ENCODE data around the gene TAF3.
A peak's percentile ranks its signal among the peaks of the same experiment; 100 is the strongest.
"Not testable (repeated sequence)": the region's sequence is repeated elsewhere in the genome, so short reads cannot be mapped to it uniquely, and the experiment has no call there.

The TAF3 gene, protein sequence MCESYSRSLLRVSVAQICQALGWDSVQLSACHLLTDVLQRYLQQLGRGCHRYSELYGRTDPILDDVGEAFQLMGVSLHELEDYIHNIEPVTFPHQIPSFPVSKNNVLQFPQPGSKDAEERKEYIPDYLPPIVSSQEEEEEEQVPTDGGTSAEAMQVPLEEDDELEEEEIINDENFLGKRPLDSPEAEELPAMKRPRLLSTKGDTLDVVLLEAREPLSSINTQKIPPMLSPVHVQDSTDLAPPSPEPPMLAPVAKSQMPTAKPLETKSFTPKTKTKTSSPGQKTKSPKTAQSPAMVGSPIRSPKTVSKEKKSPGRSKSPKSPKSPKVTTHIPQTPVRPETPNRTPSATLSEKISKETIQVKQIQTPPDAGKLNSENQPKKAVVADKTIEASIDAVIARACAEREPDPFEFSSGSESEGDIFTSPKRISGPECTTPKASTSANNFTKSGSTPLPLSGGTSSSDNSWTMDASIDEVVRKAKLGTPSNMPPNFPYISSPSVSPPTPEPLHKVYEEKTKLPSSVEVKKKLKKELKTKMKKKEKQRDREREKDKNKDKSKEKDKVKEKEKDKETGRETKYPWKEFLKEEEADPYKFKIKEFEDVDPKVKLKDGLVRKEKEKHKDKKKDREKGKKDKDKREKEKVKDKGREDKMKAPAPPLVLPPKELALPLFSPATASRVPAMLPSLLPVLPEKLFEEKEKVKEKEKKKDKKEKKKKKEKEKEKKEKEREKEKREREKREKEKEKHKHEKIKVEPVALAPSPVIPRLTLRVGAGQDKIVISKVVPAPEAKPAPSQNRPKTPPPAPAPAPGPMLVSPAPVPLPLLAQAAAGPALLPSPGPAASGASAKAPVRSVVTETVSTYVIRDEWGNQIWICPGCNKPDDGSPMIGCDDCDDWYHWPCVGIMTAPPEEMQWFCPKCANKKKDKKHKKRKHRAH

DNA sequence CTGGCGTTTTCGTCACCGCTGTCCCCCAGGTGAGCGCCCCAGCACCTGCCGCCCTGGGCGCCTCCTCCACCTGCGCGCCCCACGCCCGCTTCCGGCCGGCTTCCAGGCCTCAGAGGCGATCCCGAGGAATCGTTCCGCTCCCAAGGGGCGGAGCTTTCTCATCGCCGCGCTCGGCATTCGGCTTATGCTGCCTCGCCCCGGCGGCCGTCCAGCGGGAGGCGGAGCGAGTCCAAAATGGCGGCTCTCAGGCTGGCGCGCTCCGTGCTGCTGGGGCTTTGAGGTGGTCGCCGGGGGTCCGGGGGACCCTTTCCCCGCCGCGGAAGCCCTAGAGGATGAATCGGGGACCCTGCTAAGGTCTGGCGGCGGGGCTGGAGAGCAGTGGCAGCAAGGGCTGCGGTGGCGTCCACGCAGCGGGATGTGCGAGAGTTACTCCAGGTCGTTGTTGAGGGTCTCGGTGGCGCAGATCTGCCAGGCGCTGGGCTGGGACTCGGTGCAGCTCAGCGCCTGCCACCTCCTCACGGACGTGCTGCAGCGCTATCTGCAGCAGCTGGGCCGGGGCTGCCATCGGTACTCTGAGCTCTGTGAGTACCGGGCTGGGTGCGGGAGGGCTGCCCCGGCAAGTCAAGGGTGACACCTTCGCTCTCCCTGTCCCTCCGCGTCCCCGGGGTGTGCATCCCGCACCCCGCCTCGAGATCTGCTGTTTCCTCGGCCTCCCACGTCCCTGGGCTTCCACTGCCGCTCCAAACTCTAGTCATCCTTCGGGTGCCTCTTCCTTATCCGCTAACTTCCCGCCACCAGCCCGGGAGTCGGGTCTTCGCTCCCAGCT is at the start of gene TAF3:
Gene TAF3 (plus strand): TSS at position 211 of the 826 bp plus-strand sequence. CDS start 205 bp downstream, at position 416.
- DNase-seq (ENCODE audit: low read depth in 3 of 3): peak; percentile 86 to 87 (median 87)

- DNase-seq (ENCODE audit: low read depth in 3 of 3): no peak
Measured at GRCh38 chr10:7773845-7774801, 44.2 kb upstream of the TAF3 start.

- DNase-seq (ENCODE audit: low read depth in 3 of 3): no peak
Measured at GRCh38 chr10:7776777-7777176, 41.5 kb upstream of the TAF3 start.

GRCh38 chr10:7782194-7782593 is 36.1 kb upstream of the TAF3 start:
- not testable (repeated sequence) for DNase-seq (ENCODE audit: low read depth in 3 of 3)

GRCh38 chr10:7786430-7786829 is 31.9 kb upstream of the TAF3 start:
- no peak for DNase-seq (ENCODE audit: low read depth in 3 of 3)

DNA sequence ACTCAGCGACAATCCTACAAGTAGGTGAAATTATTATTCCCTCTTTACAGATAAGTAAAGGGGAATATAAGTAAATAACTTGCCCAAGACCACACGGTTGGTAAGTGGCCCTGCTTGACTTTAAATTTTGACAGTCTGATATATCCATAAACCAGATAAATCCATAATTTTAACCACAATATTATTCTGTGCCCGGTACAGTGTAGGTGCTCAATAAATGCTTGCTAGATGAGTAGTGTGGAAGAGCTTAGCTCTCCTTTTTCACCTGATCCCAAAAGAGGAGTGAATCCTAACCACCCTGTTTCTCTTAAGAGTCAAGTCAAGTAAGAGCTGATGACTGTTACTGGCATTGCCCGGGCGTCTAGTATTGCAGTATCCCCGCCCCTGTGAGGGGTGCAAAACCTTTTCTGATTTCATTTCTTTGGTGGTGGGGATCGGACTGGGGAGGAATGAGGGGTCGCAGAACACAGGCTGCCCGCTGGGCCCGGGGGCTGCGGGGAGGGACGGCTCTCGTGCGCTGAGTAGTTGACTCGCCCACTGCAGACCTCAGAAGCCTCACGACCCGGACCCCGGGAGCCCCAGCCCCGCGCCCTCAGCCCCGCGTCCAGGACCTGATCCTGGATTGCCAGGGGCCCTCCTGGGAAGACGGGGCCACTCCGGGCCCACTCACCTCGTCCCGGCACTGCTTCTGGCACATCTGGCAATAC is 31.0 kb upstream of the TAF3 start:
- peak in 1 of 3 donors; percentile 11 for DNase-seq (ENCODE audit: low read depth in 3 of 3)

DNA sequence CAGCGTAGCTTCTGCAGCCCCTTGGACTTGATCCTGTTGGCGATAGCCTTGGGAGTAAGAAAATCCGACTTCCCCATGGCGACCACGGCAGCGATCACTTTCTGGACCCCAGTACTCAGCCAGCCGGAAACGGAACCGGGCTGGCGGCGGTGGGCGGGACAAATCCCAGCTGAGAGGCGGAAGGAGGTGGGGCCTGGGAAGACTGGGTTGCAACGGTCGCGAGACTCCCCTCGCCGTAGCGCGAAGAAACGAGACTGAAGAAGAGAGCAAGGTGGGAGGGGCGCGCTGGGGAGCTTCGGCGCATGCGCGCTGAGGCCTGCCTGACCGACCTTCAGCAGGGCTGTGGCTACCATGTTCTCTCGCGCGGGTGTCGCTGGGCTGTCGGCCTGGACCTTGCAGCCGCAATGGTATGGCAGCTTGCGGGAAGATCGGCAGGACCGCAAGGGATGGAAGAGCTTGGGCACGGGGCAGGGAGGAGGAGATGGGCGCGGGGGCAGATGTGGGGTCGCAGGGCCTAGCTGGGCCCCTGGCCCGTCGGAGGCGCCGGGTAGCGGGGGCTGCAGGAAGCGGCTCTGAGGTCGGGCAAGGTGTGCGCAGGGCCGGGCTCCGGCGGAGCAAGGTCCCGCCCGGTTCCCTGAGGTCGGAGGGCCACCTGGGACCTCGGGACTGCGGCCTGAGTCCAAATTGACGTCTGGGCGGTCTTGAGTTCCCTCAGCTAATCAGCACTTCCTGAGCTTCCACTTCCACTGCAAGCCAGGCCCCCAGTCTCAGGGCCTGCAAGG is 30.3 kb upstream of the TAF3 start, which contains the start of the genes ATP5F1C and KIN:
Gene ATP5F1C (plus strand): TSS at position 321 of the 782 bp plus-strand sequence. CDS start 31 bp downstream, at position 352.
Gene KIN (minus strand): TSS at position 137 of the 782 bp plus-strand sequence. CDS start 60 bp downstream, at position 77.
- peak; percentile 92 to 96 (median 95) for DNase-seq (ENCODE audit: low read depth in 3 of 3)

- peak in 1 of 3 donors; percentile 9 for DNase-seq (ENCODE audit: low read depth in 3 of 3)
Measured at GRCh38 chr10:7788639-7789286, 29.5 kb upstream of the TAF3 start.

DNA sequence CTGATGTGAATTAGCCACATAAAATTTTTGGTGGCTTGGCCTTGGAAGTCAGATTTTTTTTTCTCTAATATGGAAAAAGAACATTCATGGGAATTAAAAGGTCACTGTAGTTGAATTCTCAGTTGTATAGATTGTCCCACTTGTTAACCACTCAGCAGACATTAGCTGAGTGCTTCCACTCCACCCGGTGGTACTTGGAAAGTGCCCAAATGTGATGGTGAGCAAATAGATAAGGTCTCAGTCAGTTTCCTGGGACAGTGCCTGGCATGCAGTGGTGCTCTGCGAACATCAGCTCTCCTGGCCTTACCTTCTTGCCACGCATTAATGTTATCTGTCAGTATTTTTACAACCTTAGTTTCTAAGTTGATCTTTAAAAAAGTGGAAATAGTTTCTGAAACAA is 28.9 kb upstream of the TAF3 start:
- no peak for DNase-seq (ENCODE audit: low read depth in 3 of 3)

DNA sequence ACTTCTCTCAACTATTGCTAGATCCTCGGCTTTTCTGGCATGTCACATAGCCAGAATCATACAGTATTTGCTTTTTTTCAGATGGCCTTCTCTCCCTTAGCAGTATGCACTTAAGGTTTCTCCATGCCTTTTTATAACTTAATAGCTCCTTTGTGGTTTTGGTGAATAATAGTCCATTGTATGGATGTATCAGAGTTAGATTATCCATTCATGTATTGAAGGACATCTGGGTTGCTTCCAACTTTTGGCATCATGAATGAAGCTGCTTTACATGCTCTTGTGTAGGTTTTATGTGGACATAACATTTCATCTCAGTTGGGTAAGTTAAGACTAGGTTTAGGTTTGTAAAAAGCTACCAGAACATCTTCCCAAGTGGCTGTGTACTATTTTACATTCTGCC is 25.8 kb upstream of the TAF3 start:
- no peak for DNase-seq (ENCODE audit: low read depth in 3 of 3)

GRCh38 chr10:7794251-7795026 is 23.9 kb upstream of the TAF3 start:
- DNase-seq (ENCODE audit: low read depth in 3 of 3): no peak

DNA sequence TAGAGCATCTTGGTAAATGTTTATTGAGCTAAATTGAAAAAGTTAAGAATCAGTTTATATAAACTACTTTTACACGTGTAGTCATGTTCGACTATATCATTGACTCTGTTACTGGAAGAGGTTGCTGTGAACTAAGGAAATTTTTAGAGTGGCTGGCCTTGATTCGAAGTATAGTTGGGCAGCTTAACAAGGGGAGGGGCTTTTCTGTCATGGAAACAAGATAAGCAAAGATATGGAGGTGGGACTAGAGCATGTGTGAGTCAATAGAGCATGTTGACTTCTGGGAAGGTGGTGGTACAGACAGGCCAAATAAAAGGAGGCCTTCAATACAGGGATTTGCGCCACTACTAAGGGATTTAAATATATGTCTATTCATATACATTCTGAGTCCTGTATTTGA is 22.7 kb upstream of the TAF3 start:
- DNase-seq (ENCODE audit: low read depth in 3 of 3): no peak

GRCh38 chr10:7797582-7797981 is 20.7 kb upstream of the TAF3 start:
- no peak for DNase-seq (ENCODE audit: low read depth in 3 of 3)

DNA sequence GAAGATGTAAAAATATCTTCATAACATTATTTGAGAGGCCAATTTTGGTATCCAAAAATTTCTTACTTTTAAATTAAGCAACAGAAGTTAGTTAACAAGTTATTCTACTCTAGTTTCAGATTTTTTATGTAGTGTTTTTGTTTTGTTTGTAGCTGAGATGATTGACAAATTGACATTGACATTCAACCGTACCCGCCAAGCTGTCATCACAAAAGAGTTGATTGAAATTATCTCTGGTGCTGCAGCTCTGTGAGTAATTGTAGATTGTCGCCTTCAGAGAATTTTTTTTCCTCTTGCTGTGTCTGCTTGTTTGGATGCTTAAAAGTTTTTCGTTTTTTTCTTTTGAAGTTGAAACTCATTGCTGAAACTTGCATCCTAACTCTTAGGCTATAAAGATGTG is 15.7 kb upstream of the TAF3 start:
- DNase-seq (ENCODE audit: low read depth in 3 of 3): no peak

DNA sequence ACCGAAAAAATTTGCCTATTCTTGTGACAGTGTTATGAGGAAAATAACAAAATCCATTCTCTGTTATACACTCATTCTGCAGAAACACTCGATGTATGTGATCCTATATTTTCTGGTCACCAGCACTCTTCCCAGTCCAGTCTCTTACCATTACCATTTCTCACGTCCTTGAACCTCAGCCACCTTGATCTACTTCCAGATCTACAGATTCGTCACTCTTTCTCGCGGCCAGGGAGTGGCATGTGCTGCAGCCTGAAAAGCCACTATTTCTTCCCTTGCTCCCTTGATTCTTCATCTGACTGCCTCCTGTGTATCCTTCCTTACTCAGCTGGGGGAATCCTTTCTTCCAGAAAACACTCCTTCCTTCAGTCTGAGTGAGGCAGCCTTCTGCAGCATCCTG is 14.1 kb upstream of the TAF3 start:
- DNase-seq (ENCODE audit: low read depth in 3 of 3): no peak

DNA sequence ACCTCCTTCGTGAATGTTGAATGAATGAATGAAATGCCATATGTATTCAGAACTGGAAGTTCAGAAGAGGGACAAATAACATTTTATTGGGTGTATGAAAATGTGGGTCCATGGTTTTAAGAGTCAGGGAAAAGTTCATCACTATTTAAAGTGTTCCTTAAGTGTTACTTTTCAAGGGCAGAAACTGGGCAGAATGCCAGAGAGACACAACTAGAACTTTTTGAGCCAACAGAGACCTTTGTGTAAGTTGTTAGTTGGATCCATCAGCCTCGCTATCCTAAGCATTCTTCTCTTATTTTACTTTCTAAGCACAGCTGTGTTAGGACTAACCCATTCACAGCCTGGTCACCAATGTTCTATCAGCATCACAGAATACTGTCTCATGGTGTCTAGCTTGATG is 13.6 kb upstream of the TAF3 start:
- DNase-seq (ENCODE audit: low read depth in 3 of 3): no peak

DNA sequence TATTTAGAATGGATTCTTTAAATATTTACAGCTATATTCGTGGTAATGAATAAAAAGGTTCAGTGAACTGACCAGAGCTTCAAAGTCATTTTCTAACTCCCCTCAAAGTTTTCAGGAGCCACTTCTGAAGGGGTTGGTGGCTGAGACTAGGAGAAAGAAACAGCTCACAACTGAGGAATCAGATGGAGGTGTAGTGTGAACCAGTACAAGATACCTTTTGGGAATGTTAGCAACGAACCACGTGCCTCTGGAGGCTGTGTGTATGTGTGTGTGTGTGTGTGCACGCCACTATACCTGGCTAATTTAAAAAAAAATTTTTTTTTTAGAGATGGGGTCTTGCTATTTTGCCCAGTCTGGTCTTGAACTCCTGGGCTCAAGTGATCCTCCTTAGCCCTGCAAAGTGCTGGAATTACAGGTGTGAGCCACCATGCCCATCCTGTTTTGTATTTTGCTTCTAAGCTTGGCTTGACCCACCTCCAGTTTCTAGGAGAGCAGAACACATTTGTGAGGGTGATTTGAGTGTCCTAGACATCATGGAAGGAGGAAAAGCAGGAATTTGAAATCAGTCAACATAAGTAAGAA is 9.5 kb upstream of the TAF3 start:
- no peak for DNase-seq (ENCODE audit: low read depth in 3 of 3)
